AG09309 (cell line): ENCODE results near the gene GABBR2.

Source experiments
- DNase-seq: peaks from one replicate; pipeline ENCODE4 v3.0.0-alpha.2; 2010; ENCODE audit warnings: low read depth
- H3K4me3 ChIP-seq: 2 replicates; pipeline ENCODE4 v1.5.1; 2011; ENCODE audit warnings: mild to moderate bottlenecking, low read depth, low read length, moderate library complexity; ENCODE audit not compliant: control insufficient read depth
- TF ChIP-seq, protein P1 (sequence below): IDR thresholded peaks from 2 replicates; pipeline ENCODE4 v1.5.1; 2011; ENCODE audit warnings: mild to moderate bottlenecking, low read depth, low read length, inconsistent platforms; ENCODE audit not compliant: insufficient read depth, control insufficient read depth; ENCODE audit errors: missing control alignments

The GABBR2 gene

DNA sequence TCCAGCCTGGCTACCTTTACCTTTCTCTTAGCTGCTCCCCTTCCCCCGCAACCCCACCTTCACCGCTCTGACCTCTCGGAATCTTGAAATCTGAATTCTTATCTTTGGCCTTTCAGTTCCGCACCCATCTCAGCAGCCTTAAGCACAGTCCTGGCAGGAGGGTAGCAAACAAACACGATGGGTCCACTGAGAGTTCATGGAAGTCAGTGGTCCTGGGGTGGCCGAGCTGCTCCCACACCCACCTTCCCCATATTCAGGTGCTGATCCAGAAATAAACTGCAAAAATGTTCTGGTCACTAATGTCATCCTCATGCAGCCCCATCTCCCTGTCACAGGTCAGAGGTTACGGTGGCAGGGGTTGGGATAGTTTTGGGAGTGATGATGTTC, 393.7 kb downstream of the GABBR2 start:
- DNase-seq = no peak
- no peak overlapping the region for H3K4me3 ChIP-seq
- TF ChIP-seq, protein P1, sequence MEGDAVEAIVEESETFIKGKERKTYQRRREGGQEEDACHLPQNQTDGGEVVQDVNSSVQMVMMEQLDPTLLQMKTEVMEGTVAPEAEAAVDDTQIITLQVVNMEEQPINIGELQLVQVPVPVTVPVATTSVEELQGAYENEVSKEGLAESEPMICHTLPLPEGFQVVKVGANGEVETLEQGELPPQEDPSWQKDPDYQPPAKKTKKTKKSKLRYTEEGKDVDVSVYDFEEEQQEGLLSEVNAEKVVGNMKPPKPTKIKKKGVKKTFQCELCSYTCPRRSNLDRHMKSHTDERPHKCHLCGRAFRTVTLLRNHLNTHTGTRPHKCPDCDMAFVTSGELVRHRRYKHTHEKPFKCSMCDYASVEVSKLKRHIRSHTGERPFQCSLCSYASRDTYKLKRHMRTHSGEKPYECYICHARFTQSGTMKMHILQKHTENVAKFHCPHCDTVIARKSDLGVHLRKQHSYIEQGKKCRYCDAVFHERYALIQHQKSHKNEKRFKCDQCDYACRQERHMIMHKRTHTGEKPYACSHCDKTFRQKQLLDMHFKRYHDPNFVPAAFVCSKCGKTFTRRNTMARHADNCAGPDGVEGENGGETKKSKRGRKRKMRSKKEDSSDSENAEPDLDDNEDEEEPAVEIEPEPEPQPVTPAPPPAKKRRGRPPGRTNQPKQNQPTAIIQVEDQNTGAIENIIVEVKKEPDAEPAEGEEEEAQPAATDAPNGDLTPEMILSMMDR = no peak

DNA sequence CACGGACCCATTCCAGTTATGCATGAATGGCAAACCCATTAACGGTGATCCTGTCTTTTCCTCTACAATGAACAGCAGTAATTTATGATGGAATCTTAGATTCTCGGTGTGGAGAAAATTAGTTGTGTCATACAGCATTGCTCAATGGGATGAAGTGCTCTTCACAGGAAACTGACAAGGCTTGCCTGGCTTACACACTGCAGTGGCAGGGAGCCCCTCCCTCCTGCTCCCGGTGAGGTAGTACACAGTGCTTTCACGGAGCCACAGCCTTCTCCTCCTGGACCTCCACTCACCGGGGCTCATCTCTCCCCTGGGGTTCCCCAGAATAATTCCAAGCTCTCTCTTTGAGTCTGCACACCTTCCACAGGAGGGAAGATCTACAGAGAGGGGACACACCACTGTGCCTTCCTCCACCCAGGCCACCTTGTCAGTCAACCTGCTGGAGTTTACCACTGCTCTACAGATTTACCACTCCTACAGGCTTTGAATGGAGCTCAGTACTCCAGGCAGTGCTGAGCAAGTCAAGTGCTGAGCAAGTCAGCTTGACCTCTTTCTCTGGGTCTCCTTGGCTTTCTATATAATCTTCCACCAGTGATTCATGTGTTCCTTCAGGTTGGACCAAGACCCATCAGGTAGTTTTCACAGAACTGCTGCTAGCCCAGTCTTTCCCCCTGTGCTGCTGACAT, 394.2 kb downstream of the GABBR2 start:
- peak; percentile 24 for DNase-seq
- H3K4me3 ChIP-seq = no peak overlapping the region
- TF ChIP-seq, protein P1 = no peak

DNA sequence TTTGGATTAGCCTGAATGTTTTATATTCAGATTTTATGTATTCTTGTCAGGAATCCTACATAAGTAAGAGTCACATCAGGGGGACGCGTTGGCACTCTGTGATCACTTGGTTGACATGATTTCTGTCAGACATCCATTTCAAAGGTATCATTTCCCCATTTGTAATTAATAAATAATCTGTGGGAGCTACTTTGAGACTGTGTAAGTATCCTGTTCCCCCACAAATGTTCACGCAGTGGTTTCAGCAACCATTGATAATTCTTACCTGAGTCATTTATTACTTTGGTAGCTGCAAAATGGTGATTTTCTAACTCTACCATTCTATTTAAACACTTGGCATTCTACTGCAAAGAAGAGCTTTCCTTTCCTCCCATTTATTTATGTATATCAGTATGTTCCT, 396.4 kb downstream of the GABBR2 start:
- no peak for DNase-seq
- TF ChIP-seq, protein P1 = no peak
- no peak overlapping the region for H3K4me3 ChIP-seq

DNA sequence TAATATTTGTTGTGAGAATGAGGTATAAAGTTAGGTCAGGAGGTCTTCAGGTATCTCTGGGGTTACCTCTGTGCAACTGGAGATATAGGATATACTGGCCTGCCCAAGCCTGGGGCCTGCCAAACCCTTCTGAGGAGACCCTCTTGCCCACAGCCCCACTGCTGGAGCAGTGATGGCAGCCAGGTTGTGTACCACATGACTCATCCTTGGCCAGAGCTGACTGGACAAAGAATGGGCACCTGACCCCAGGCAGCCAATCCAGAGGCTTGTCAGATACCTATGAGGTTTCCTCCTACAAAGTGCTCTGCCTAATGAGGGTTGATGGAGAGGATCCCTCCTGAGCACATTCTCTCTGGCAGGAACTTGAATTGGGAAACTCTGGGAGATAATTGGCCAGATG, 397.2 kb downstream of the GABBR2 start:
- no peak for DNase-seq
- H3K4me3 ChIP-seq = no peak overlapping the region
- TF ChIP-seq, protein P1 = no peak

DNA sequence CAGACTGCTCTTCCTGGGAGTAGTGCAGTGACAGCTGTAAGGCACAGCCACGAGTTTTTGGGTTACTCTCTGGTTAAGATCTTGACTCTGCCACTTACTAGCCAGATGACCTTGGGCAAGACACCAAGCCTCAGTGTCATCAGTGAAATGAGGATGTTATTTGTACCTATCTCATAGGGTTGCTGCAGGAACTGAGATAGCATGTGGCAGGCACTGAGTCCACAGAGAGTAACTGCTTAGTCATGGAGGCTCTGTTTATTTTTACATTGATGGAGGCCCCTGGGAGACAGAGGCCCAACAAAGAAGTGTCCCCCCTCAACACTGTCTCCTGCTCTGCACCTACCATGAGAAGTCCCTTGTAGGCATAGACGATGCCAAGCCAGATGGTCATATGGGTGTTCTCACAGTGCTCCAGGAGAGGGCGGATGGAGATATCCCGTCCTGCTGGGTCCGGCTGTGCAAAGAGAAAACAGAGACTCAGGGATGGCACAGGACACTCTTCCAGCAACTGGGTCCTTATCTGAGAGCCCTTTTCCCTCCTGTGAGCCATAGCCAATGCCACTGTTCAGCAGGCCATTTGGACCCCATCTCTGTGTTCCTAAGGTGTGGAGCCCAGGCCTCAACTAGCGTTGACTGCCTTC, 397.9 kb downstream of the GABBR2 start:
- TF ChIP-seq, protein P1 = no peak
- no peak for DNase-seq
- H3K4me3 ChIP-seq = no peak overlapping the region

DNA sequence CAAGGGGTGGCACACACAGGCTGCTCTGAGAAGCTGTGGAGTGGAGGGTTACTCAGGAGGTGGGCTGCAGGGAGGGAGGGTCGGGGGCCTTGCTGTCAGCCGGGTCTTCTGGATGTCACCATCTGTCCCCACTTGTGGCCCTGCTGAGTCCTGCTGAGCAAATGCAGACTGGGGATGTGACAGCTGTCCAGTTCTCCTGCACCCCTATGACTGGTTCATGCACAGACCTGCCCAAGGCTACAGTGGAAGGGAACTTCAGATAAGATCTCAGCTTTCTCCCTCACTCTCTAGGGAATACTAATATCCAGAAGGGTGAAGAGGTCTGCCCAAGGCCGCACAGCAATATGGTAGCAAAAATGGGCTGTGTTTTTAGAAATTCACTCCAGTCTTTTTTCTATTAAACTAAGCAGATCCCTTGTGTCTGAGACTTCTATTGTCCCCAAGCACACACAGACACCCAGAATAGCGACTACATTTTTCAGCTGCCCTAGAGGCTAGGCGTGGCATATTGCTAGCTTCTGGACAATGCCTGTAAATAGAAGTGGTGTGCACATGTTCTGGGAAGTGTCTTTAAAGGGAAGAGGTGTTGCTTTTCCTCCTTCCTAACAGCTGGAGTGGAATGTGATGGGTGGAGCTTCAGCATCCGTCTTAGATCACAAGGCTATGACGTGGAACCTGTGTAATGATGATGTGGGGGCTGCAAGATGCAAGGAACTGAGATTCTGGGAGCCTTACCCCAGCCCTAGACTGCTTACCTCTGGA, 402.2 kb downstream of the GABBR2 start:
- no peak overlapping the region for H3K4me3 ChIP-seq
- no peak for DNase-seq
- TF ChIP-seq, protein P1 = no peak
